Neural cell (in vitro differentiated cells): ENCODE data around the gene CCDC191.

Source experiments
- CTCF ChIP-seq: fragments of 450-650 bp; IDR thresholded peaks from 2 replicates; pipeline ENCODE4 v1.5.1; 2014; ENCODE audit warnings: antibody characterized with exemption, mild to moderate bottlenecking, moderate library complexity; ENCODE audit not compliant: poor library complexity, severe bottlenecking
- EZH2 ChIP-seq: fragments of 200-600, 300-800 bp; shearing (Covaris generic), sonication (generic); IDR thresholded peaks from 2 replicates; pipeline ENCODE4 v1.6.1; 2014; ENCODE audit warnings: antibody characterized with exemption, low read length, borderline replicate concordance, mild to moderate bottlenecking; ENCODE audit not compliant: insufficient read depth, poor library complexity, severe bottlenecking
- MXI1 ChIP-seq: fragments of 450-650 bp; conservative IDR thresholded peaks from 2 replicates; pipeline ENCODE4 v1.6.1; 2014; ENCODE audit warnings: antibody characterized with exemption, mild to moderate bottlenecking; ENCODE audit not compliant: poor library complexity, severe bottlenecking
- POLR2AphosphoS5 ChIP-seq: IDR thresholded peaks from 2 replicates; pipeline ENCODE4 v1.6.1; 2012
- RAD21 ChIP-seq: fragments of 450-650 bp; conservative IDR thresholded peaks from 2 replicates; pipeline ENCODE4 v1.6.1; 2014; ENCODE audit warnings: antibody characterized with exemption, mild to moderate bottlenecking, moderate library complexity
- REST ChIP-seq: IDR thresholded peaks from 2 replicates; pipeline ENCODE4 v1.6.1; 2012; ENCODE audit warnings: borderline replicate concordance
- TAF1 ChIP-seq: IDR thresholded peaks from 2 replicates; pipeline ENCODE4 v1.6.1; 2012; ENCODE audit warnings: low read depth

GRCh38 chr3:113983544-113983943, 72.8 kb downstream of the CCDC191 start:
- TF ChIP-seq RAD21 (no peak), CTCF (no peak), POLR2AphosphoS5 (no peak), EZH2 (no peak), TAF1 (no peak), REST (no peak), MXI1 (no peak)
